H9 (cell line): ENCODE data around the gene TOGARAM1. TPM values are rescaled to one million over a fixed set of nuclear protein-coding genes. Genes with fewer than 3 reads are reported as not detected.

ENCODE experiments used
- DNase-seq: peaks from one replicate; pipeline ENCODE4 v3.0.0-alpha.2; 2017
- H2AFZ ChIP-seq: one replicate; pipeline ENCODE4 v1.6.1; 2013; ENCODE audit warnings: mild to moderate bottlenecking, low read length, control low read depth, moderate library complexity
- H2AK5ac ChIP-seq: 2 replicates; pipeline ENCODE4 v1.6.1; 2013; ENCODE audit warnings: low read length, control low read depth, mixed read lengths; ENCODE audit not compliant: insufficient read length
- H2BK120ac ChIP-seq: one replicate; pipeline ENCODE4 v1.6.1; 2013; ENCODE audit warnings: low read depth, mild to moderate bottlenecking, low read length, control low read depth, inconsistent platforms; ENCODE audit not compliant: poor library complexity, severe bottlenecking
- H2BK12ac ChIP-seq: 2 replicates; pipeline ENCODE4 v1.6.1; 2013; ENCODE audit warnings: low read length, control low read depth, mixed read lengths, low read depth; ENCODE audit not compliant: insufficient read length
- H2BK15ac ChIP-seq: 2 replicates; pipeline ENCODE4 v1.6.1; 2013; ENCODE audit warnings: low read depth, low read length, control low read depth
- H2BK20ac ChIP-seq: one replicate; pipeline ENCODE4 v1.6.1; 2013; ENCODE audit warnings: low read depth, mild to moderate bottlenecking, low read length, control low read depth, inconsistent platforms; ENCODE audit not compliant: poor library complexity, severe bottlenecking
- H2BK5ac ChIP-seq: 2 replicates; pipeline ENCODE4 v1.6.1; 2013; ENCODE audit warnings: low read length, control low read depth, mixed read lengths; ENCODE audit not compliant: insufficient read length
- H3K14ac ChIP-seq: 2 replicates; pipeline ENCODE4 v1.6.1; 2013; ENCODE audit warnings: low read length, control low read depth; ENCODE audit not compliant: insufficient read depth
- H3K18ac ChIP-seq: 2 replicates; pipeline ENCODE4 v1.6.1; 2013; ENCODE audit warnings: low read depth, mild to moderate bottlenecking, mixed read lengths, low read length, control low read depth; ENCODE audit not compliant: insufficient read length
- H3K23ac ChIP-seq: 2 replicates; pipeline ENCODE4 v1.6.1; 2013; ENCODE audit warnings: low read length, control low read depth, mixed read lengths, low read depth; ENCODE audit not compliant: insufficient read length
- H3K23me2 ChIP-seq: 2 replicates; pipeline ENCODE4 v1.6.1; 2013; ENCODE audit warnings: low read depth, mild to moderate bottlenecking, mixed read lengths, low read length, control low read depth; ENCODE audit not compliant: insufficient read length, poor library complexity, severe bottlenecking
- H3K27ac ChIP-seq: 2 replicates; pipeline ENCODE4 v1.5.1; 2013; ENCODE audit warnings: low read length, control low read depth, mixed read lengths, low read depth; ENCODE audit not compliant: insufficient read length
- H3K27me3 ChIP-seq: 2 replicates; pipeline ENCODE4 v1.6.1; 2013; ENCODE audit warnings: low read length, control low read depth, inconsistent platforms; ENCODE audit not compliant: insufficient read depth
- H3K4ac ChIP-seq: 2 replicates; pipeline ENCODE4 v1.6.1; 2013; ENCODE audit warnings: low read depth, mild to moderate bottlenecking, control low read depth, inconsistent platforms, low read length, moderate library complexity
- H3K4me1 ChIP-seq: 2 replicates; pipeline ENCODE4 v1.6.1; 2013; ENCODE audit warnings: low read length, control low read depth, inconsistent platforms; ENCODE audit not compliant: insufficient read depth
- H3K4me2 ChIP-seq: 2 replicates; pipeline ENCODE4 v1.6.1; 2013; ENCODE audit warnings: low read length, control low read depth, mixed read lengths; ENCODE audit not compliant: insufficient read length, insufficient read depth
- H3K56ac ChIP-seq: 2 replicates; pipeline ENCODE4 v1.6.1; 2013; ENCODE audit warnings: low read depth, mild to moderate bottlenecking, mixed read lengths, low read length, control low read depth; ENCODE audit not compliant: insufficient read length
- H3K79me1 ChIP-seq: 2 replicates; pipeline ENCODE4 v1.6.1; 2013; ENCODE audit warnings: low read depth, mild to moderate bottlenecking, moderate library complexity, low read length, control low read depth, inconsistent platforms; ENCODE audit not compliant: insufficient read depth, poor library complexity, severe bottlenecking
- H3K79me2 ChIP-seq: 2 replicates; pipeline ENCODE4 v1.6.1; 2013; ENCODE audit warnings: low read length, control low read depth, inconsistent platforms; ENCODE audit not compliant: insufficient read depth
- H3K9ac ChIP-seq: 2 replicates; pipeline ENCODE4 v1.6.1; 2013; ENCODE audit warnings: low read length, control low read depth, mixed read lengths; ENCODE audit not compliant: insufficient read length; ENCODE audit errors: extremely low read depth
- H3K9me3 ChIP-seq: one replicate; pipeline ENCODE4 v1.6.1; 2013; ENCODE audit warnings: low read depth, low read length, inconsistent platforms; ENCODE audit not compliant: control insufficient read depth
- H3T11ph ChIP-seq: one replicate; pipeline ENCODE4 v1.6.1; 2013; ENCODE audit warnings: mild to moderate bottlenecking, low read length, control low read depth, inconsistent platforms
- H4K20me1 ChIP-seq: one replicate; pipeline ENCODE4 v1.6.1; 2013; ENCODE audit not compliant: control insufficient read depth, insufficient read length, insufficient read depth
- H4K5ac ChIP-seq: 2 replicates; pipeline ENCODE4 v1.6.1; 2013; ENCODE audit warnings: low read depth, mild to moderate bottlenecking, mixed read lengths, low read length, control low read depth; ENCODE audit not compliant: insufficient read length
- H4K8ac ChIP-seq: replicated peaks from 2 replicates; pipeline ENCODE4 v1.6.1; 2013; ENCODE audit warnings: low read length, control low read depth, mixed read lengths, low read depth; ENCODE audit not compliant: insufficient read length
- H4K91ac ChIP-seq: 2 replicates; pipeline ENCODE4 v1.6.1; 2013; ENCODE audit warnings: low read depth, mild to moderate bottlenecking, moderate library complexity, mixed read lengths, low read length, control low read depth; ENCODE audit not compliant: insufficient read length
- H3K27ac Mint-ChIP-seq, 3 experiments: 2 replicates in 2 of 3; 3 replicates in 1 of 3; pipeline ENCODE4 v1.8.0; 2020 to 2021; ENCODE audit warnings: mixed read lengths in 3 of 3, mild to moderate bottlenecking in 1 of 3, moderate library complexity in 1 of 3
- H3K27me3 Mint-ChIP-seq: 2 replicates; pipeline ENCODE4 v1.8.0; 2021; ENCODE audit warnings: low read depth, mild to moderate bottlenecking, moderate library complexity, mixed read lengths
- H3K36me3 Mint-ChIP-seq, 3 experiments: 2 replicates in 2 of 3; 3 replicates in 1 of 3; pipeline ENCODE4 v1.8.0; 2020 to 2021; ENCODE audit warnings: low read depth in 3 of 3, mixed read lengths in 3 of 3; ENCODE audit not compliant: insufficient read depth in 1 of 3
- H3K4me1 Mint-ChIP-seq, 2 experiments: 2 replicates each; pipeline ENCODE4 v1.8.0; 2020; ENCODE audit warnings: mixed read lengths in 2 of 2
- H3K4me3 Mint-ChIP-seq, 2 experiments: 2 replicates in 1 of 2; 3 replicates in 1 of 2; pipeline ENCODE4 v1.8.0; 2020 to 2021; ENCODE audit warnings: mild to moderate bottlenecking in 2 of 2, mixed read lengths in 2 of 2, moderate library complexity in 1 of 2
- H3K9me3 Mint-ChIP-seq, 2 experiments: 2 replicates in 1 of 2; 3 replicates in 1 of 2; pipeline ENCODE4 v1.8.0; 2020; ENCODE audit warnings: mild to moderate bottlenecking in 2 of 2, mixed read lengths in 2 of 2, moderate library complexity in 1 of 2
- CTCF ChIP-seq: fragments of 200-600 bp; sonication (generic); conservative IDR thresholded peaks from 3 replicates; pipeline ENCODE4 v1.8.0; 2021; ENCODE audit warnings: antibody characterized with exemption, mild to moderate bottlenecking
- WGBS: extraction: QIAGEN DNeasy Blood & Tissue Kit; methylation state at CpG from one replicate; pipeline ENCODE4 v1.1.7; 2013; ENCODE audit warnings: missing lambda C conversion rate, low lambda C conversion rate, mixed read lengths; ENCODE audit not compliant: insufficient read length; ENCODE audit errors: extremely low coverage; 5-methylcytosine and 5-hydroxymethylcytosine counted together
- total RNA-seq: library from RNA; stranded (reverse); gene quantifications from 2 replicates; pipeline ENCODE4 v1.2.1, GENCODE V29; 2021

The TOGARAM1 gene
- total RNA-seq, 1 experiment from 2014 or later: 11.4 TPM

GRCh38 chr14:44942436-44942835 is 19.6 kb upstream of the TOGARAM1 start:
- Histone ChIP-seq H3K9me3 (no peaks in the 10 kb centered on the region), H3K23me2 (no peaks in the 10 kb centered on the region), H3K4me1 (no peaks in the 10 kb centered on the region), H2BK15ac (no peak overlapping the region), H3K9ac (no peak overlapping the region), H3K27ac (no peak overlapping the region), H4K91ac (no peak overlapping the region), H4K20me1 (no peaks in the 10 kb centered on the region), H3K18ac (no peak overlapping the region), H4K5ac (no peak overlapping the region), H2BK12ac (no peak overlapping the region), H3K4me2 (no peak overlapping the region), H2BK20ac (no peak overlapping the region), H3K27me3 (no peaks in the 10 kb centered on the region), H4K8ac (no peak overlapping the region), H2AK5ac (no peak overlapping the region), H3K79me1 (no peaks in the 10 kb centered on the region), H3K79me2 (no peaks in the 10 kb centered on the region), H2BK120ac (no peak overlapping the region), H3K23ac (no peak overlapping the region), H3T11ph (no peak overlapping the region), H3K56ac (no peak overlapping the region), H3K14ac (no peak overlapping the region), H2AFZ (no peak overlapping the region), H2BK5ac (no peak overlapping the region), H3K4ac (no peak overlapping the region)
- no CpG with 5 or more reads among the region's 1 CpG for whole genome bisulfite sequencing
- Mint-ChIP-seq H3K27me3 (no peaks in the 10 kb centered on the region), H3K27ac (no peak overlapping the region), H3K36me3 (peaks cover 36 to 69% (median 61%) of the 10 kb centered on the region in 3 experiments), H3K4me3 (no peak overlapping the region), H3K9me3 (peaks cover 8 to 10% of the 10 kb centered on the region in 2 experiments; a peak in 4 of 5 replicates), H3K4me1 (no peaks in the 10 kb centered on the region)
- no peak for TF ChIP-seq CTCF
- DNase-seq: no peak
